Measurements from ENCODE around the gene AKAP10. TPM values are rescaled to one million over a fixed set of nuclear protein-coding genes. Genes with fewer than 3 reads are reported as not detected.

The AKAP10 gene
- total RNA-seq, 4 donors from 2014 or later, result 16.9 to 26.7 (median 21.3) TPM

- 69% methylated on average over 13 of the region's 13 CpGs for WGBS
- Histone ChIP-seq H3K4me3 (no peak overlapping the region), H3K9me3 (no peaks in the 10 kb centered on the region), H3K27ac (no peak overlapping the region), H3K4me1 (no peaks in the 10 kb centered on the region), H3K36me3 (no peaks in the 10 kb centered on the region), H3K27me3 (no peaks in the 10 kb centered on the region)
- TF ChIP-seq POLR2A (IDR thresholded peaks at IDR 0.05) (no peak), CTCF (IDR thresholded peaks at IDR 0.05) (no peak), EP300 (IDR thresholded peaks at IDR 0.05) (no peak), POLR2AphosphoS5 (IDR thresholded peaks at IDR 0.05) (no peak)
- DNase-seq (ENCODE audit: low spot score in 2 of 2), result no peak
These were observed 9.6 kb upstream of the AKAP10 start for GRCh38 chr17:19986941-19987861.

GRCh38 chr17:19979917-19980770 lies 2.5 kb upstream of the AKAP10 start:
- H3K27me3 ChIP-seq, result no peaks in the 10 kb centered on the region
- no peaks in the 10 kb centered on the region for H3K36me3 ChIP-seq
- no peaks in the 10 kb centered on the region for H3K9me3 ChIP-seq
- WGBS, result 78% methylated on average over 27 of the region's 43 CpGs
- no peak overlapping the region for H3K27ac ChIP-seq
- H3K4me3 ChIP-seq, result no peak overlapping the region
- DNase-seq (ENCODE audit: low spot score in 2 of 2), result no peak
- peaks cover 30% of the 10 kb centered on the region for H3K4me1 ChIP-seq
- no peak for TF ChIP-seq POLR2AphosphoS5 (IDR thresholded peaks at IDR 0.05)
- no peak for TF ChIP-seq EP300 (IDR thresholded peaks at IDR 0.05)
- TF ChIP-seq POLR2A (IDR thresholded peaks at IDR 0.05), result no peak
- no peak for TF ChIP-seq CTCF (IDR thresholded peaks at IDR 0.05)

GRCh38 chr17:19978805-19979211 lies 1.2 kb upstream of the AKAP10 start:
- Histone ChIP-seq H3K9me3 (no peaks in the 10 kb centered on the region), H3K4me1 (peaks cover 33% of the 10 kb centered on the region), H3K27me3 (no peaks in the 10 kb centered on the region), H3K4me3 (peak overlapping the region; percentile 88), H3K36me3 (no peaks in the 10 kb centered on the region), H3K27ac (no peak overlapping the region)
- no peak for DNase-seq (ENCODE audit: low spot score in 2 of 2)
- WGBS, result 88% methylated on average over 13 of the region's 13 CpGs
- TF ChIP-seq POLR2AphosphoS5 (IDR thresholded peaks at IDR 0.05) (no peak), CTCF (IDR thresholded peaks at IDR 0.05) (no peak)

GRCh38 chr17:19978209-19978802 lies 678 bp upstream of the AKAP10 start:
- H3K9me3 ChIP-seq, result no peaks in the 10 kb centered on the region
- H3K36me3 ChIP-seq, result no peaks in the 10 kb centered on the region
- H3K27me3 ChIP-seq, result no peaks in the 10 kb centered on the region
- WGBS, result 17% methylated on average over 17 of the region's 22 CpGs
- peaks cover 33% of the 10 kb centered on the region for H3K4me1 ChIP-seq
- TF ChIP-seq POLR2A (IDR thresholded peaks at IDR 0.05) (no peak), POLR2AphosphoS5 (IDR thresholded peaks at IDR 0.05) (no peak), CTCF (IDR thresholded peaks at IDR 0.05) (no peak), EP300 (IDR thresholded peaks at IDR 0.05) (no peak)
- peak overlapping the region; percentile 88 for H3K4me3 ChIP-seq
- DNase-seq (ENCODE audit: low spot score in 2 of 2), result no peak
- H3K27ac ChIP-seq, result peak overlapping the region; percentile 97

Data from suprapubic skin (tissue), 4 donors.